GM21447 (cell line): ENCODE results near the gene ZNF492.
"Not testable (repeated sequence)": the region's sequence is repeated elsewhere in the genome, so short reads cannot be mapped to it uniquely, and the experiment has no call there.

Experiments used
- ATAC-seq: cut with Tn5 transposase; IDR thresholded peaks from one replicate; pipeline ENCODE4 v1.9.1; 2021; ENCODE audit not compliant: unreplicated experiment

Gene ZNF492

GRCh38 chr19:22617181-22617580 lies 16.9 kb upstream of the ZNF492 start:
- ATAC-seq, result not testable (repeated sequence)

GRCh38 chr19:22617614-22618320 lies 16.4 kb upstream of the ZNF492 start:
- no peak for ATAC-seq

- no peak for ATAC-seq
These were observed 14.8 kb upstream of the ZNF492 start for GRCh38 chr19:22619371-22619770.

GRCh38 chr19:22619932-22620331 lies 14.2 kb upstream of the ZNF492 start:
- no peak for ATAC-seq

- ATAC-seq, result no peak
These were observed 13.7 kb upstream of the ZNF492 start for GRCh38 chr19:22620401-22620800.

- no peak for ATAC-seq
These were observed 13.2 kb upstream of the ZNF492 start for GRCh38 chr19:22620912-22621311.

GRCh38 chr19:22622020-22622419 lies 12.1 kb upstream of the ZNF492 start:
- ATAC-seq, result no peak

GRCh38 chr19:22622901-22623840 lies 11.0 kb upstream of the ZNF492 start:
- no peak for ATAC-seq

- no peak for ATAC-seq
These were observed 10.3 kb upstream of the ZNF492 start for GRCh38 chr19:22623841-22624221.

GRCh38 chr19:22625266-22626035 lies 8.7 kb upstream of the ZNF492 start:
- ATAC-seq, result no peak

GRCh38 chr19:22627526-22627925 lies 6.6 kb upstream of the ZNF492 start:
- ATAC-seq, result no peak

GRCh38 chr19:22628401-22628800 lies 5.7 kb upstream of the ZNF492 start:
- no peak for ATAC-seq

- no peak for ATAC-seq
These were observed 315 bp downstream of the ZNF492 start for GRCh38 chr19:22634450-22634827.

GRCh38 chr19:22685493-22685892 lies 51.4 kb downstream of the ZNF492 start:
- not testable (repeated sequence) for ATAC-seq

GRCh38 chr19:22702661-22703060 lies 68.5 kb downstream of the ZNF492 start:
- ATAC-seq, result not testable (repeated sequence)

- ATAC-seq, result not testable (repeated sequence)
These were observed 69.0 kb downstream of the ZNF492 start for GRCh38 chr19:22703096-22703495.

GRCh38 chr19:22708983-22709382 lies 74.9 kb downstream of the ZNF492 start:
- ATAC-seq, result no peak
